Tongue (tissue), 2 donors: ENCODE results near the gene SCGB1C1. TPM values are rescaled to one million over a fixed set of nuclear protein-coding genes. Genes with fewer than 3 reads are reported as not detected.

Experiments
- small RNA-seq: library from RNA; depleted of rRNA; stranded (forward); fragments of <200 nt; gene quantifications from one replicate; pipeline ENCODE3, GENCODE V24; 2014; ENCODE audit warnings: low replicate concordance
- total RNA-seq: library from RNA; depleted of rRNA; stranded (reverse); fragments of >200 nt; gene quantifications from one replicate; pipeline ENCODE4 v1.2.3, GENCODE V29; 2014

Gene SCGB1C1
- total RNA-seq, 1 donor from 2014 or later, result not detected

Small RNAs within 50 kb of the gene (small RNA-seq; reads per million reads assigned to genes)
- not detected for gene RNU6-447P

Other genes starting within 250 kb of the SCGB1C1 start
- 14.7 TPM for gene BET1L, start 14.3 kb downstream of the SCGB1C1 start, total RNA-seq
- 76.2 TPM for gene RIC8A, start 14.6 kb downstream of the SCGB1C1 start, total RNA-seq
- gene SIRT3, start 43.3 kb downstream of the SCGB1C1 start, total RNA-seq, result 14.0 TPM
- 95.1 TPM for gene PSMD13, start 43.9 kb downstream of the SCGB1C1 start, total RNA-seq
- gene NLRP6, start 85.3 kb downstream of the SCGB1C1 start, total RNA-seq, result not detected
- gene PGGHG, start 96.0 kb downstream of the SCGB1C1 start, total RNA-seq, result 14.0 TPM
- not detected for gene IFITM5, start 106.4 kb downstream of the SCGB1C1 start, total RNA-seq
- 9.7 TPM for gene IFITM2, start 114.7 kb downstream of the SCGB1C1 start, total RNA-seq
- 4.2 TPM for gene IFITM1, start 121.0 kb downstream of the SCGB1C1 start, total RNA-seq
- gene IFITM3, start 127.8 kb downstream of the SCGB1C1 start, total RNA-seq, result 34.9 TPM
- 22.9 TPM for gene B4GALNT4, start 176.4 kb downstream of the SCGB1C1 start, total RNA-seq
- 39.2 TPM for gene PKP3, start 201.1 kb downstream of the SCGB1C1 start, total RNA-seq
- gene SIGIRR, start 221.9 kb downstream of the SCGB1C1 start, total RNA-seq, result 10.7 TPM
- gene ANO9, start 248.9 kb downstream of the SCGB1C1 start, total RNA-seq, result 2.1 TPM